HG03175 (cell line): Measurements from ENCODE around the gene SDK1.

Experiments
- ATAC-seq: cut with Tn5 transposase; IDR thresholded peaks from one replicate; pipeline ENCODE4 v1.9.1; 2021; ENCODE audit warnings: mild to moderate bottlenecking, moderate library complexity; ENCODE audit not compliant: unreplicated experiment

Gene SDK1

GRCh38 chr7:3517344-3517743 is 216.3 kb downstream of the SDK1 start:
- no peak for ATAC-seq

- ATAC-seq = no peak
These were observed 217.5 kb downstream of the SDK1 start for GRCh38 chr7:3518546-3518945.

GRCh38 chr7:3520206-3520605 is 219.2 kb downstream of the SDK1 start:
- no peak for ATAC-seq

GRCh38 chr7:3527496-3528124 is 226.6 kb downstream of the SDK1 start:
- no peak for ATAC-seq

- no peak for ATAC-seq
These were observed 232.0 kb downstream of the SDK1 start for GRCh38 chr7:3533040-3533439.

- ATAC-seq = no peak
These were observed 236.3 kb downstream of the SDK1 start for GRCh38 chr7:3537210-3537875.

- ATAC-seq = no peak
These were observed 237.0 kb downstream of the SDK1 start for GRCh38 chr7:3538041-3538440.

- no peak for ATAC-seq
These were observed 239.6 kb downstream of the SDK1 start for GRCh38 chr7:3540456-3541220.

GRCh38 chr7:3544202-3544601 is 243.2 kb downstream of the SDK1 start:
- ATAC-seq = no peak

GRCh38 chr7:3548815-3549214 is 247.8 kb downstream of the SDK1 start:
- ATAC-seq = no peak

GRCh38 chr7:3549601-3550000 is 248.5 kb downstream of the SDK1 start:
- no peak for ATAC-seq

- no peak for ATAC-seq
These were observed 250.5 kb downstream of the SDK1 start for GRCh38 chr7:3551536-3551935.

- no peak for ATAC-seq
These were observed 251.4 kb downstream of the SDK1 start for GRCh38 chr7:3552499-3552898.

- no peak for ATAC-seq
These were observed 257.3 kb downstream of the SDK1 start for GRCh38 chr7:3558400-3558799.

GRCh38 chr7:3559278-3559677 is 258.2 kb downstream of the SDK1 start:
- ATAC-seq = no peak

- ATAC-seq = no peak
These were observed 259.4 kb downstream of the SDK1 start for GRCh38 chr7:3560495-3560894.

GRCh38 chr7:3561932-3562331 is 260.9 kb downstream of the SDK1 start:
- ATAC-seq = no peak

GRCh38 chr7:3564231-3564630 is 263.2 kb downstream of the SDK1 start:
- no peak for ATAC-seq

GRCh38 chr7:3568516-3568915 is 267.5 kb downstream of the SDK1 start:
- ATAC-seq = no peak

- no peak for ATAC-seq
These were observed 268.6 kb downstream of the SDK1 start for GRCh38 chr7:3569643-3570042.

- ATAC-seq = no peak
These were observed 272.1 kb downstream of the SDK1 start for GRCh38 chr7:3573151-3573550.

- ATAC-seq = no peak
These were observed 273.3 kb downstream of the SDK1 start for GRCh38 chr7:3574386-3574785.
